Putamen (tissue), 1 donor: ENCODE data around the gene RNF224.

Experiments used
- DNase-seq: peaks from one replicate; pipeline ENCODE4 v3.0.0-alpha.2; 2016; ENCODE audit warnings: low spot score

RNF224 gene

GRCh38 chr9:137273611-137274320, 46.5 kb downstream of the RNF224 start:
- no peak for DNase-seq

GRCh38 chr9:137275203-137275587, 47.9 kb downstream of the RNF224 start:
- no peak for DNase-seq

GRCh38 chr9:137275588-137276472, 48.5 kb downstream of the RNF224 start:
- no peak for DNase-seq

DNA sequence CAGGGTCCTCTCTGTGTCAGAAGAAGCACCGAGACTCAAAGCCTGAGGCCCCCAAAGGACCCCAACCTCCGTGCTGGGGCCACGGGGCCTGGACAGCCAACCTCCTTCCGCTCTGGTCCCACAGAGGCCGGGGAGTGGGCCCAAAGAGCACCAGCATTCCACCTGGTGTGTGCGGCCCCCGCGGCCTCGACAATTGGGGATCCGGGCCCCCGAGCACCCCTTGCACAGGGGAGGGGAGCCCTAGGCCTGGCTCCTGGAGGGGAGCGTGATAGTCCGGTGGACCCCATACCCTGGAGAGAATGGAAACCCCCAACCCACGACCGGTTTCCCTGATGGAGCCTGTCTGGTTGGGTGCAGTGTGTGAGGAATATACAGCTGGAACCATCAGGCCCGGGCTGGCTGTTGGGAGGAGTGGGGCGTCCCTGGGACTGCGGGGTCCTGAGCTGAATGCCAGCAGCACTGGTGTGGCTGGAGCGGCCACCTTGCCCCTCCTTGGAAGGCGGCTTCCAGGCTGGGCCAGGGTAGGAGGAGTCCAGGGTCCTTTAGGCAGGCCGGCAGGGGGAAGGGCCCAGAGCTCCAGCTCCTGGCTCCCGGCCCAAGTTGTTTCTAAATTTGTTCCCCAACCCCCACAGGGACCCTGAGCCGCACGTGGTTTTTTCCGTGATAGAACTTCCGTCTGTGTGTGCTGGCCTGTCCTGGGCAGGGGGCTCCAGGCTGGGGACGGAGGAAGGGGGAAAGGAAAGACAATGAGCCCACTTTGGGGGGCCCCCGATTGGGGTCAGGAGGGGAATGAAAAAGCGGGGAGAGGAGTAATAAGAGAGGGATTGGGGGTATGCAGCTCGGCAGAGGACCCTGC, 49.4 kb downstream of the RNF224 start:
- DNase-seq = no peak

GRCh38 chr9:137277329-137278041, 50.2 kb downstream of the RNF224 start, which contains the start of gene TOR4A:
Gene TOR4A, plus strand, starts transcription at chr9:137277726. Its CDS starts 964 bp downstream, at chr9:137278690.
- DNase-seq = no peak

DNA sequence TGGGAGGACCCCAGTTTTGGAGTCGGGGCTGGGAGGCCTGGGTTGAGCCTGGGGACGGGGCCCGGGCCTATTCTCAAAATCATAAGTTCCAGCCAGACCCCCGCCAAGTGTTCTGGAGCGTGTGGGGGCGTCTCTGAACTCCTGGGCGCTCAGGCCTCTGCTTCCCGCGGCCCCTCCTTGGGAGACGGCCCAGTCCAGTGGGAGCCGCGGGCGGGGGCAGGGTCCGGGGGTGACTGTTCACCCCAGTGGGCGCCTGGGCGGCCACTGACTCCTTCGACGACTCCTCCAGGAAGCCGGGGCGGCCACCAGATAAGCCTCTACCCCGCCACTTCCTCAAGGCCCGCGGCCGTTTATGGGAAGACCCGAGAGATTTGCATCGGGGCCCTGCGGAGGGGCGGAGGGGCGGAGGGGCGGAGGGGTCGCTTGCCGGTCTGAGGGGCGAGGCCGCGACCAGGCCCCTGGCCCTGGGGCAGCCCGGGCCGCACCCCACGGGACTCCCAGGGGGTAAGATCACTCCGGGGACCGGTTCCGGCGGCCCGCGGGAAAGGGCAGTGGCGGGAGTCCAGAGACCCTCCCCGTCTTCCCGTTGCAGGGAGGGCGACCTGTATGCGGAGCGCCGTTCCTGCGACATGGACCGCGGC, 50.9 kb downstream of the RNF224 start:
- DNase-seq = no peak
